SK-N-MC (cell line): ENCODE results near the gene JUNB.

ENCODE experiments used
- DNase-seq: peaks from one replicate; pipeline ENCODE4 v3.0.0-alpha.2; 2011; ENCODE audit warnings: low read depth, low spot score
- H3K27ac ChIP-seq: fragments of 200-600 bp; sonication (generic); 2 replicates; pipeline ENCODE4 v1.5.1; 2016; ENCODE audit warnings: mixed run types
- H3K36me3 ChIP-seq: fragments of 200-600 bp; sonication (generic); 2 replicates; pipeline ENCODE4 v1.6.1; 2017; ENCODE audit warnings: antibody characterized with exemption, low read length, mixed read lengths; ENCODE audit not compliant: insufficient read depth
- H3K4me3 ChIP-seq: fragments of 200-600 bp; sonication (generic); 2 replicates; pipeline ENCODE4 v1.5.1; 2016
- H3K9ac ChIP-seq: fragments of 200-600 bp; sonication (generic); 2 replicates; pipeline ENCODE4 v1.8.0; 2017; ENCODE audit warnings: mixed run types, mixed read lengths; ENCODE audit not compliant: insufficient read length
- H3K9me3 ChIP-seq: fragments of 200-600 bp; sonication (generic); 2 replicates; pipeline ENCODE4 v1.6.1; 2017; ENCODE audit warnings: low read depth, mild to moderate bottlenecking, antibody characterized with exemption, low read length, moderate library complexity, mixed read lengths
- EZH2 ChIP-seq: fragments of 200-600 bp; sonication (generic); IDR thresholded peaks from one replicate; pipeline ENCODE4 v1.6.1; 2017; ENCODE audit warnings: antibody characterized with exemption
- FOXP2 ChIP-seq: optimal IDR thresholded peaks from 2 replicates; pipeline ENCODE3; 2011; ENCODE audit warnings: mild to moderate bottlenecking, moderate library complexity; ENCODE audit not compliant: insufficient read depth; ENCODE audit errors: extremely low read length, control extremely low read depth
- POLR2AphosphoS5 ChIP-seq: IDR thresholded peaks from 2 replicates; pipeline ENCODE4 v1.6.1; 2012; ENCODE audit warnings: mild to moderate bottlenecking, low read depth, low read length, borderline replicate concordance

The JUNB gene

GRCh38 chr19:12778905-12779161, 12.5 kb upstream of the JUNB start:
- Histone ChIP-seq H3K36me3 (no peaks in the 10 kb centered on the region), H3K4me3 (peak overlapping the region; percentile 81), H3K9ac (peak overlapping the region; percentile 30), H3K9me3 (no peaks in the 10 kb centered on the region), H3K27ac (peak overlapping the region; percentile 90)
- TF ChIP-seq FOXP2 (no peak), POLR2AphosphoS5 (0 out of 2 replicates have a peak, but pooled peaks have one; percentile 3), EZH2 (no peak)
- no peak for DNase-seq

- Histone ChIP-seq H3K9ac (peak overlapping the region; percentile 30), H3K4me3 (peak overlapping the region; percentile 81), H3K36me3 (no peaks in the 10 kb centered on the region), H3K27ac (peak overlapping the region; percentile 90), H3K9me3 (no peaks in the 10 kb centered on the region)
- no peak for DNase-seq
- TF ChIP-seq POLR2AphosphoS5 (no peak), FOXP2 (no peak), EZH2 (no peak)
Measured at GRCh38 chr19:12779162-12779993, 11.9 kb upstream of the JUNB start.

- no peaks in the 10 kb centered on the region for H3K9me3 ChIP-seq
- no peak overlapping the region for H3K9ac ChIP-seq
- H3K27ac ChIP-seq = peak overlapping the region; percentile 93
- DNase-seq = no peak
- H3K36me3 ChIP-seq = no peaks in the 10 kb centered on the region
- H3K4me3 ChIP-seq = 0 out of 2 replicates have a peak overlapping the region, but pooled peaks have one; percentile 84
- no peak for TF ChIP-seq FOXP2
- no peak for TF ChIP-seq EZH2
- no peak for TF ChIP-seq POLR2AphosphoS5
Measured at GRCh38 chr19:12782174-12782423, 9.2 kb upstream of the JUNB start.

- H3K27ac ChIP-seq = peak overlapping the region; percentile 93
- no peak for TF ChIP-seq EZH2
- peak; percentile 61 for TF ChIP-seq POLR2AphosphoS5
- no peak for TF ChIP-seq FOXP2
- H3K9ac ChIP-seq = peak overlapping the region; percentile 73
- peak overlapping the region; percentile 84 for H3K4me3 ChIP-seq
- no peaks in the 10 kb centered on the region for H3K36me3 ChIP-seq
- no peaks in the 10 kb centered on the region for H3K9me3 ChIP-seq
- no peak for DNase-seq
Measured at GRCh38 chr19:12782424-12783290, 8.6 kb upstream of the JUNB start.

- peak overlapping the region; percentile 84 for H3K4me3 ChIP-seq
- no peak for DNase-seq
- peak overlapping the region; percentile 93 for H3K27ac ChIP-seq
- H3K9ac ChIP-seq = peak overlapping the region; percentile 73
- H3K36me3 ChIP-seq = no peaks in the 10 kb centered on the region
- no peak for TF ChIP-seq EZH2
- no peaks in the 10 kb centered on the region for H3K9me3 ChIP-seq
Measured at GRCh38 chr19:12783291-12783848, 7.9 kb upstream of the JUNB start.

- no peak overlapping the region for H3K9ac ChIP-seq
- H3K27ac ChIP-seq = peak overlapping the region; percentile 93
- no peak overlapping the region for H3K4me3 ChIP-seq
- no peaks in the 10 kb centered on the region for H3K9me3 ChIP-seq
- DNase-seq = no peak
- no peaks in the 10 kb centered on the region for H3K36me3 ChIP-seq
- TF ChIP-seq EZH2 = no peak
- TF ChIP-seq POLR2AphosphoS5 = no peak
- TF ChIP-seq FOXP2 = no peak
Measured at GRCh38 chr19:12783849-12784393, 7.4 kb upstream of the JUNB start.

- no peaks in the 10 kb centered on the region for H3K9me3 ChIP-seq
- H3K36me3 ChIP-seq = no peaks in the 10 kb centered on the region
- peak overlapping the region; percentile 93 for H3K27ac ChIP-seq
- H3K9ac ChIP-seq = no peak overlapping the region
- TF ChIP-seq EZH2 = no peak
- TF ChIP-seq FOXP2 = no peak
- TF ChIP-seq POLR2AphosphoS5 = no peak
- DNase-seq = no peak
- H3K4me3 ChIP-seq = no peak overlapping the region
Measured at GRCh38 chr19:12784394-12784870, 6.9 kb upstream of the JUNB start.

GRCh38 chr19:12784871-12785430, 6.3 kb upstream of the JUNB start:
- no peak overlapping the region for H3K9ac ChIP-seq
- no peaks in the 10 kb centered on the region for H3K9me3 ChIP-seq
- no peak overlapping the region for H3K4me3 ChIP-seq
- DNase-seq = no peak
- H3K27ac ChIP-seq = peak overlapping the region; percentile 93
- H3K36me3 ChIP-seq = no peaks in the 10 kb centered on the region
- TF ChIP-seq POLR2AphosphoS5 (no peak), EZH2 (no peak), FOXP2 (no peak)
